CD1c-positive myeloid dendritic cell (primary cell): Measurements from ENCODE around the gene MRPL53.
"Not testable (repeated sequence)": the region's sequence is repeated elsewhere in the genome, so short reads cannot be mapped to it uniquely, and the experiment has no call there.

ENCODE experiments used
- DNase-seq: peaks from one replicate; pipeline ENCODE4 v3.0.0-alpha.2; 2016; ENCODE audit errors: extremely low spot score

The MRPL53 gene

DNA sequence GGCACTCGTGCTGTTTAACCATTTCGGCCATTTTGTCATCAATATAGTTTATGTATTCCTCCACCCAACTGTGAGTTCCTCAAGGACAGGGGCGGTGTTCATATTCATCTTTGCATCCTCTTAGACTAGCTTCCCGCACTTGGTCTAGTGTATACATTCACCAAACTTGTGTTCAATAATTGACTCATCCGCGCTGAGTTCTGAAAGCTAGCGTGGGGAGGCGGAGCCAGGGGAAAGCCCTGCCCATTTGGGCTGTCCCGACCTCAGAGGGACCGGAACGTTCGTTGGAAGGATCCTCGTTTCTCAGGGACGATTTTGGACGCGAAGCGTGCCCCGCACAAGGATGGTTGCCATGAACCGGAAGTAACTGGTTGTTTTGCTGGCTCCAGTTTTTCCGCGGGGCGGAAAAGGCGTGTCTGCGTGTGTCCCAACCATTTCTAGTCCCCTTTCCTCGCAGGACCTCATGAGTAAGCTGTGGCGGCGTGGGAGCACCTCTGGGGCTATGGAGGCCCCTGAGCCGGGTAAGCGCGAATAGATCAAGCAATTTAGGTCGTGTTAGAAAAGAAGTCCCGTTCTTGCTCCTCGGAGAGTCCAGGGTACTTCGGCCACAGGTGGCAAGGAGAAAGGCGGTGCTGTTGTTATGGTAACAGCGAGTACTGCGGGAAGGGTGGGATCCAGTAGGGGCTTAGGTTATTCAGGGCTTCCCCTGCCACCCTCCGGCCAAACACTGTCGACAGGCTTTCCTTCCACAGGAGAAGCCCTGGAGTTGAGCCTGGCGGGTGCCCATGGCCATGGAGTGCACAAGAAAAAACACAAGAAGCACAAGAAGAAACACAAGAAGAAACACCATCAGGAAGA lies 17.6 kb downstream of the MRPL53 start, which contains the start of gene INO80B:
TSS of gene INO80B (plus strand) at position 434 of the 858 bp plus-strand sequence. CDS start at position 464, 30 bp downstream.
- peak; percentile 99 for DNase-seq

- no peak for DNase-seq
Measured at GRCh38 chr2:74450570-74451190, 21.8 kb downstream of the MRPL53 start.

DNA sequence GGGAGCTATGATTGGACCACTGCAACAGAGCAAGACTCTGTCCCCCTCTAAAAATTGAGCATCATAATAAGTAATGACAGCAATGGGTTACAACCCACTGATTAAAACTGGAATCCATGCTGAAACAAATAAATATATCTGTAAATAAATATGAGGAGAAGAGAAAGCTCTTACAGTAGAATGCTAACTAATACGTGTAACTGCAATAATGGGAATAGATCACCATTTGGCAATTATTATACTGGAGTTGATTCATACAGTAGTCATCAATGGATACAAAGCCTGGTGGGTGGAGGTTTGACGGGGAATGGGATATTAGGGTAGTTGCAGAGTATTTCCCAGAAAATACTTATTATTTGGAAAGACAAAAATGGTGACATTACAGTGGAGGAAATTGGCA lies 23.7 kb downstream of the MRPL53 start:
- DNase-seq: no peak

DNA sequence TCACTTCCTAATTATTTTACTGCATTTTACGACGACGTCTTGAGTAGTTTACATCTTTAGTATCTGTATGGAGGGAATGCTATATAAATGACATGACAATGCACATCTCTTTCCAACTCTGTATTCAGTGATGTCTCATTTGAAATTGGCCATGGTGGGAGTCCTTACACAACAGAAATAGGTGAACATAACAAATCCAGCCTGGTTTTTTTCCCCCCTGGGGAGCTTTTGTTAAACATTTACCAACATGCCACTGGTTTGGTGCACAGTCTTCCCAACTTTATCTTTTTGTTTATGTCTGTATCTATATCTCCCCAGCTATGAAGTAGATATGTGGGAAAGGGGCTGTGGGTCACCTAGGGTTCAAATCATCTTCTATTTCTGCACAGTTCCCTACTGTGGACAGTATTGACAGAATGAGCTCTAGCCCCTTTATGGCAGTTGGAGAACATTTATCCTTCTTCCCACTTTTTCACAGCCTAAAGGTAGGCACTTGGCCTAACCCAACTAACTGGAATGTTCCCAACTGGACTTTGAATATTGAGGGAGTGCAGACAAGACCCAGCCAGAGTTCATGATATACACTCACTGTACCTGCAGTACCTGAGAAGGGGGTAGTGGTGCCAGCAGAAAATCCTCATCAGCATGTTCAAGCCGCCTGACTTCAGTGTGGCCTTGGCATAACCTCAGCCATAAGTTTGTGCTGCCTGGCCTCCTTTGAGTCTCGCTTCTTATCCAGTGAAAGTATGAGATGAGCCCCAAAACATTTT lies 25.1 kb downstream of the MRPL53 start:
- no peak for DNase-seq

DNA sequence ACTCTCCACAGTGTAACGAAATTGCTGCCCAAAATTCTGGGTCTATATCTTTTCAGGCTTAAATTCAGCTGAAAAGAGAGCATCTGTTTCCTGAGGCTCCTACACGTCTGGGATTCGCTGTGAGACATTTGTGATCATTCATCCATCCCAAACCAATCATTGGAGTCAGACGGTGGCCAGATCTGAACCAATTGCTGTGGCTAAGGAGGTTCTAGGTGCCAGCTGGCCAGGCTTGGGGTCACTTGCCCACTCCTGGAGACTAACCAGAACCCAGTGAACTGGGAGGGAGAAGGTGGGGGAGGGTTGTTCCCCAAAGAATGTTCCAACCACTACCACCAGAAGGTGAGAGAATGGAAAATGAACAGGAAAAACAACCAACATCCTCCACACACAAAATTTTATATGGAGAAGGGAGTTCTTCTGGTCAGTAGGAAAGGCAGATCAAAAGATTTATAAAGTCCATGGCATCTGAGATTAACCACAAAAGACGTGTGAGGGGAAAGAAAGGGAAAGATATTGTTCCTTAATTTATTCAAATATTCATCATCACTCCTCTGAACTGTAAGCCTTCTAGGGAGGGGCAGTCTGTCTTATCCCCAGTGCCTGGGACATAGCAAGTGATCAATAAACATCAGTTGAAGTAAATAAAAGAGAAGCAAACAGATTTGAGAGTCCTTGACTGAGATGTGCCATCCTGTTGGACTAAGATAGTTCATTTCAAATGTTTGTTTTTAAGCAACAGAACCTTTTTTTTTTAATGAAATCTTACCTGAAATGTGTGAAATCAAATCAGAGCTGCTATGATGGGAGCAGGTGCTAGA lies 27.8 kb downstream of the MRPL53 start:
- DNase-seq: no peak

DNA sequence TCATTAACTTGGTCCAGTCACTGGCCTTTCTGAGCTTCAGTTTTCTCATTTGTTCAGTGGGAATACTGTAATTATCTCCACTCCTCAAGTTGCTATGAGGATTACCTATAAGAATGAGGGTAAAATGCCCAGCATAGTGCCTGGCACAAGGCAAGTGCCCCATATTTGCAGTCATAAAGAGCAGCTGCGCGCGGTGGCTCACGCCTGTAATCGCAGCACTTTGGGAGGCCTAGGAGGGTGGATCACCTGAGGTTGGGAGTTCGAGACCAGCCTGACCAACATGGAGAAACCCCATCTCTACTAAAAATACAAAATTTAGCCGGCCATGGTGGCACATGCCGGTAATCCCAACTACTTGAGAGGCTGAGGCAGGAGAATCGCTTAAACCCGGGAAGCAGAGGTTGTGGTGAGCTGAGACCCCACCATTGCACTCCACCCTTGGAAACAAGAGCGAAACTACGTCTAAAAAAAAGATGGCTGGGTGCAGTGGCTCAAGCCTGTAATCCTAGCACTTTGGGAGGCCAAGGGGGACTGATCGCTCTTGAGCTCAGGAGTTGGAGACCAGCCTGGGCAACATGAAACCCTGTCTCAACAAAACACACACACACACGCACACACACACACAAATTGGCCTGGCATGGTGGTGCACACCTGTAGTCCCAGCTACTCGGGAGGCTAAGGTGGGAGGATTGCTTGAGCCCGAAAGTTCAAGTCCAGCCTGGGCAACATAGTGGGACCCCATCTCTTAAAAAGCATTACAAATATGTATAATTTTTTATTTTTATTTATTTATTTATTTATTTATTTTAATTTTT lies 29.8 kb downstream of the MRPL53 start:
- DNase-seq: not testable (repeated sequence)

DNA sequence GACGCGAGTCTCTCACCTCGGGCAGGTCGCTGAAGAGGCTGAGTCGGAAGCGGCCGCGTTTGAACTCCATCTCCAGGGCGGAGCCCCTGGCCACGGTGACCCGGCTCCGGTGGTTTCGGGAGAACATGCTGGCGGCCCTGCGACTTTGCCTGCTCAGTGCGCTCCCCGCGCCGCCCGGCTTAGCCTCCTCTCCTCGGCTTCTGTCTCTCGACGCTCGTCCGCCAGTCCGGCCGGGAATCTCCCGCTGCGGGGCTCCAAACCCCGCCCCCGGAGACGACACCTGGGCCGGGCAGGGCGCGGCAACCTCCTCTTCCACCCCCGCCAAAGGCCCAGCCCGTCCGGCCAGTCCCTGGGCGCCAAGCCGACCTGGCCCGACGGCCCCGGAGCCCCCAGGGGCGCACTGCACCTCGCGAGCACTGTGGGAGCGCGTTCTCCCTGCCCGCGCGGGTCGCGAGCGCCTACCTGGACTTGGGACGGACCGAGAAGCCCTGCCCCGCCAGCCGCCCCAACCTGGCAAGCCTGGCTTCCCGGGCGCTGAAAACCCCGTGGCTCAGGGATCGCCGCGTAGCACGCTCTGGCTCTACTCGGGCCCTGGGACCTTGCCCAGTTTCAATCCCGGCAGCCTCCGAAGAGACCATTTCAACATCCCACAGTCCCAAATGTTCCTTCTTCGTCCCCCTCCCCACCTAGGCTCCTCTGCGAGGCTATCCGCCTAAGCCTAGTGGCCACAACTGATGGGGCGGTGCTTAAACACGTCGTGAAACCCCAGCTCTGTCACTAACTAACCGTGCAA lies 30.6 kb downstream of the MRPL53 start, which contains the start of gene RTKN:
TSS of gene RTKN (minus strand) at position 248 of the 793 bp plus-strand sequence. CDS start at position 127, 121 bp downstream.
- DNase-seq: no peak

DNA sequence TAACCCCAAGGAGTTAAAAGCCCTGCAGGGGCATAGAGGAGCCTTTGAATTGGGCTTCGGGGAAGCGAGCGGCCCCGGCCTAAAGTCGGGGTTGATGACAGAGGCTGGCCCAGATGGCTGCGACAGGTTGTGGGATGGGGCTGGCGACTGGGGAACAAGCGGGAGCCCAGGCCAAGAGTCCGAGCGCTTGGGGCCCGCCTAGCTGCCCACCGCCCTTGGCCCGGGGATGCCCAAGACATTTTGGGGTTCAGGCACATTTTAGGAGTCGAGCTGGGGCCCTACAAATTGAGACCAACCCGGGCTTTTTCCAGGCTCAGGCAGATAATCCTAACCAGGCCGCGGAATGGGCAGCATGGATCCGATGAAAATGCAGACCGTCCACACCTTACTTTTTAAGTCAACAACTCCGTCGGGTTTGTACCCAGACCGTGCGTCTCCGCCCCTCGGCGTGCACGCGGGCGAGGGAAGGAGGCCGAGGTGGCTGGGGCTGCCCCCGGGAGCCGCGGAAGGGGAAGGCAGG lies 31.2 kb downstream of the MRPL53 start:
- no peak for DNase-seq

DNA sequence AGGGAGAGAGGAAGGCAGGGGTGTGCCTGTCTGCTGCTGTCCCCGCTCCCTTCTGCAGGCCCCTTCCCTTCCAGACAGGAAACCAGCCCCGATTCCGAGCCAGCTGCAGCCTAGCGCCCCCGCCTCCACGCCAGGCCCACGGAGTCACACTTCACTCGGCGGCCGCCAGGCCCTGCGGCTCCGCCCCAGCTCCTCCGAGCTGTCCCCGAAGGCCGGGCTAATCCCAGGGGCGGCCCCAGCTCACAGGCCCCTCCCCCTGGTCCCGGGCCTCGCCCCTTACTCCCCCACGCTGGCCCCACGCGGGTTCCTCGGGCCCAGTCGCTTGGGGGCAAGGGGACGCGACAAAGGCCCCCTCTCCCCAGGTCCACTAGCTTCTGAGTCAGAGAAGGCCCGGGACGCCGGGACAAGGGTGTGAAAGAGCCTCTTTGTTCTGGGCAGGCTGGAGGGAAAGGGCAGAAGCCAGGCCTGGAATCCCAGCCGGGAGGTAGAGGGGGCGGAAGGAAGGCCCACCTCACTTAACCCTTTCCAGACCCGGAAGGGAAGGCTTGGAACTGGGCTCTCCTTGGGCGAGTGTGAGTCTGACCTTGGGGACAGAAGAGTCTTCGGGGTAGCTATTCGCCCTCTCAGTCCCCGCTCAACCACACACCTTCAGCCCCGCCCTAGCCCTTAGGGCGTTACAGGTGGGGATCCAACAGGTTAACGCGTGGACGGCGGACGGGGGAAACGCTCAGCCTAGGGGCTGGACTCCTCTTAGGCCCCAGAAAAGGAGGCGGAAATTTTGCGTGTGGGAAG lies 31.9 kb downstream of the MRPL53 start:
- DNase-seq: peak; percentile 73

DNA sequence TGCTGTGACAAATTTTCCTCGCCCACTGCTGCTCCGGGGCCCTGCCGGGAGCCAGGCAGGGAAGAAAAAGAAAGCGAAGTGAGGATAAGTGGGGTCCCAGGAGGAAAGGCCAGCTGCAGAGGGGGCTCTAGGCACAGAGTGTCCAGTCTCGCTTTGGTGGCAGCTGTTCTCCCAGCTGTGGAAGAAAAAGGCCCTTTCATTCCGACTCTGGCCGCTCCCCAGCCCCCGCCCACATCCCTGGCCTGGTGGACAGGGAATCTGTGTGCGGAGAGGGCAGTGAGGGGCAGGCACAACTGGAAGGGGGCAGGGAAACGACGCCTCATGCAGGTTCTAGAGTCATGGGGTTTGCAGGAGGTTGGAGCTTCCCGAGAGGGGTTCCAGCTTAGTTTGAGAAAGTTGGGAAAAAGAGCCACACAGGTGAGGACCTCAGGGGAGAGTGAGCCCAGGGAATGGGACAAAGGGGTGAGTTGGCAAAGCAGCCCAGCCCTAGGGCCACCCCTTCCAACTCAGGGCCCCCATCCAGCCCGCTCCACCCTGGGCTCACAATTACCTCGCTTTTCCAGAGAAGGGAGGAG lies 32.6 kb downstream of the MRPL53 start:
- no peak for DNase-seq

GRCh38 chr2:74439373-74439772 lies 33.1 kb downstream of the MRPL53 start:
- DNase-seq: no peak

- no peak for DNase-seq
Measured at GRCh38 chr2:74438248-74438647, 34.2 kb downstream of the MRPL53 start.

GRCh38 chr2:74436848-74437695 lies 35.4 kb downstream of the MRPL53 start:
- peak; percentile 43 for DNase-seq

GRCh38 chr2:74436111-74436805 lies 36.2 kb downstream of the MRPL53 start:
- DNase-seq: no peak

DNA sequence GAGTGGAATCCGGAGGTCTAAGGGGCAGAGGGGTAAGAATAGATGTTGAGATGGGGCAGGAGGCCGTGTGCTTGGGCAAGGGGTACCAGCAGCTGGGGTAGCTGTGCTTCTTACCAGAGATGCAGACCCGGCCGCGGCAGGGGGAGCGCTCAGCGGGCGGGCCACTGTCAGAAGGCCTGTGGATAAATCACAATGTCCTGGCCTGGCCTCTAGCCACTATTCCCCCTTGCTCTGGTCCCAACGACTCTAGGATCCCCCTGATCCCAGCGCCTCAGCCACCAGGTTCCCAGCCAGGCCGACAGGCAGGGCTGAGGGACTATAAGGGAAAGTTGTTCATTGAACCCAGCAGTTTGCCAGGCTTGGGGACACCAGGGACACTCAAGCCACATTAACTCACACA lies 42.0 kb downstream of the MRPL53 start:
- no peak for DNase-seq
